ENCODE results near the gene RAP1A.

GRCh38 chr1:111677604-111678003 lies 58.0 kb downstream of the RAP1A start:
- TF ChIP-seq CTCF (IDR thresholded peaks at IDR 0.05) (no peak), POLR2A (IDR thresholded peaks at IDR 0.05) (no peak)
